ENCODE results near the gene PALM. TPM values are rescaled to one million over a fixed set of nuclear protein-coding genes. Genes with fewer than 3 reads are reported as not detected.
A peak's percentile ranks its signal among the peaks of the same experiment; 100 is the strongest.

Gene PALM
- total RNA-seq, 1 experiment from 2014 or later: 14.4 TPM

- Histone ChIP-seq H3K36me3 (ENCODE audit: control insufficient read depth, insufficient read depth, low read length) (no peaks in the 10 kb centered on the region), H3K27me3 (ENCODE audit: control insufficient read depth, insufficient read depth, low read length) (no peaks in the 10 kb centered on the region), H3K9me3 (ENCODE audit: control insufficient read depth, insufficient read depth, low read depth, low read length) (no peaks in the 10 kb centered on the region), H3K4me1 (ENCODE audit: control insufficient read depth, insufficient read depth, low read length) (peaks cover 22% of the 10 kb centered on the region), H3K27ac (ENCODE audit: low read length) (peak overlapping the region; percentile 66), H3K4me3 (ENCODE audit: low read depth in 2 of 2, low read length in 2 of 2) (peak overlapping the region; percentile 4 to 27; a peak in 2 of 4 replicates)
- ChIA-PET POLR2A (interaction anchor here (0.6 to 0.9 kb wide), 2 partner anchors 26 to 74 kb away, joined by 3 to 5 read pairs; no protein-coding TSS in a partner anchor), CTCF (interaction anchor here (0.6 to 0.7 kb wide), 5 partner anchors 21 to 245 kb away, joined by 3 to 4 read pairs (median 3); no protein-coding TSS in a partner anchor)
- DNase-seq (ENCODE audit: low read depth, low spot score): no peak
- intact Hi-C loops (cut with micrococcal nuclease; ENCODE audit: unreplicated experiment): no loop called here
- TF ChIP-seq TCF7L2 (IDR thresholded peaks at IDR 0.05; ENCODE audit: low read depth, low read length) (no peak), SIN3A (IDR thresholded peaks at IDR 0.05; ENCODE audit: borderline replicate concordance, insufficient read depth, low read depth, low read length) (no peak), POLR2AphosphoS5 (IDR thresholded peaks at IDR 0.05; ENCODE audit: low read depth, low read length) (no peak), CTCF (IDR thresholded peaks at IDR 0.05) (no peak), REST (IDR thresholded peaks at IDR 0.05; ENCODE audit: insufficient read depth in 1 of 2, low read depth in 2 of 2, low read length in 1 of 2) (no peak)
- peak; percentile 5; the same call in 1 of the 2 replicates for ATAC-seq
- BruUV-seq (replicated peaks): TSS peak; percentile 92
- in situ Hi-C loops (cut with HindIII; ENCODE audit: low pct_unique_long_range_greater_than_20kb, low sequenced_read_pairs): no loop called here
Observed at GRCh38 chr19:677601-678436, 30.9 kb upstream of the PALM start.

- H3K27me3 ChIP-seq (ENCODE audit: control insufficient read depth, insufficient read depth, low read length): no peaks in the 10 kb centered on the region
- TF ChIP-seq POLR2AphosphoS5 (IDR thresholded peaks at IDR 0.05; ENCODE audit: low read depth, low read length) (no peak), SIN3A (IDR thresholded peaks at IDR 0.05; ENCODE audit: borderline replicate concordance, insufficient read depth, low read depth, low read length) (no peak), CTCF (IDR thresholded peaks at IDR 0.05) (no peak), REST (IDR thresholded peaks at IDR 0.05; ENCODE audit: insufficient read depth in 1 of 2, low read depth in 2 of 2, low read length in 1 of 2) (no peak), TCF7L2 (IDR thresholded peaks at IDR 0.05; ENCODE audit: low read depth, low read length) (no peak)
- H3K4me3 ChIP-seq (ENCODE audit: low read depth in 2 of 2, low read length in 2 of 2): peak overlapping the region; percentile 47 to 65
- peaks cover 22% of the 10 kb centered on the region for H3K4me1 ChIP-seq (ENCODE audit: control insufficient read depth, insufficient read depth, low read length)
- BruUV-seq (replicated peaks): no TSS peak
- POLR2A ChIA-PET: no interaction called here
- H3K36me3 ChIP-seq (ENCODE audit: control insufficient read depth, insufficient read depth, low read length): no peaks in the 10 kb centered on the region
- ATAC-seq (no peak), DNase-seq (ENCODE audit: low read depth, low spot score) (no peak)
- no peaks in the 10 kb centered on the region for H3K9me3 ChIP-seq (ENCODE audit: control insufficient read depth, insufficient read depth, low read depth, low read length)
- intact Hi-C loops (cut with micrococcal nuclease; ENCODE audit: unreplicated experiment): no loop called here
- in situ Hi-C loops (cut with HindIII; ENCODE audit: low pct_unique_long_range_greater_than_20kb, low sequenced_read_pairs): no loop called here
- CTCF ChIA-PET: no interaction called here
- peak overlapping the region; percentile 54; the same call in 1 of the 2 replicates for H3K27ac ChIP-seq (ENCODE audit: low read length)
Observed at GRCh38 chr19:678791-679388, 29.8 kb upstream of the PALM start.
